A549 (cell line): ENCODE measurements around the gene LAMTOR5. TPM values are rescaled to one million over a fixed set of nuclear protein-coding genes. Genes with fewer than 3 reads are reported as not detected.

Experiments used
- ATAC-seq, 2 experiments: fragments of 200-7000 bp in 1 of 2; fragments of >200 bp in 1 of 2; cut with Nextera tagmentation in 1 of 2; cut with Tn5 transposase in 1 of 2; 3 replicates each; pipeline versions ENCODE4 v1.8.0 to v1.9.1; 2018 to 2020; ENCODE audit warnings: mild to moderate bottlenecking in 1 of 2, moderate library complexity in 1 of 2
- CTCF ChIA-PET: fragments of 300-600 bp; sonication (Branson Sonifier 250); formaldehyde crosslinking; extraction: SDS; loops from one replicate; lab custom pipeline; 2021; ENCODE audit warnings: antibody characterized with exemption, inconsistent platforms; lab: Yijun Ruan, JAX
- POLR2A ChIA-PET: fragments of 350-600 bp; formaldehyde crosslinking; extraction: SDS; loops from one replicate; lab custom pipeline; 2021; ENCODE audit warnings: antibody characterized with exemption, inconsistent platforms; lab: Yijun Ruan, JAX
- DNase-seq, 2 experiments: peaks; one replicate each; pipeline versions ENCODE4 v3.0.0 to v3.0.0-alpha.2; 2011 to 2016; ENCODE audit warnings: low read depth in 1 of 2, low spot score in 1 of 2
- FAIRE-seq: peaks from 2 replicates; lab custom pipeline; 2011; peaks lifted over from hg19 to GRCh38; lab: Jason Lieb, UNC
- H3K27ac ChIP-seq, 2 experiments: fragments of >200 bp; sonication (Bioruptor Twin); formaldehyde crosslinking; 3 replicates each; pipeline ENCODE4 v1.5.1; 2016 to 2017
- H3K4me1 ChIP-seq: fragments of >200 bp; sonication (Bioruptor Twin); formaldehyde crosslinking; 3 replicates; pipeline ENCODE4 v1.6.1; 2016
- H3K4me2 ChIP-seq: fragments of >200 bp; sonication (Bioruptor Twin); formaldehyde crosslinking; 3 replicates; pipeline ENCODE4 v1.6.1; 2016
- H3K4me3 ChIP-seq: fragments of >200 bp; sonication (Bioruptor Twin); formaldehyde crosslinking; 3 replicates; pipeline ENCODE4 v1.5.1; 2016
- H3K9me3 ChIP-seq: fragments of >200 bp; sonication (Bioruptor Twin); formaldehyde crosslinking; 3 replicates; pipeline ENCODE4 v1.6.1; 2016
- ATOH8 ChIP-seq: fragments of 250-450 bp; sonication (Bioruptor Pico); IDR thresholded peaks from 2 replicates; pipeline ENCODE4 v1.5.0; 2020; ENCODE audit warnings: low read depth, mild to moderate bottlenecking, moderate library complexity
- BHLHE40 ChIP-seq: IDR thresholded peaks from 2 replicates; pipeline ENCODE4 v1.6.1; 2012; ENCODE audit warnings: low read depth, low read length, inconsistent platforms
- CHD2 ChIP-seq: fragments of 150-350 bp; IDR thresholded peaks from 2 replicates; pipeline ENCODE4 v1.6.1; 2014; ENCODE audit warnings: low read length; ENCODE audit not compliant: partially characterized antibody
- E2F6 ChIP-seq: IDR thresholded peaks from 2 replicates; pipeline ENCODE4 v1.6.1; 2012; ENCODE audit warnings: low read depth, borderline replicate concordance
- EHF ChIP-seq: fragments of 250-450 bp; sonication (Bioruptor Pico); IDR thresholded peaks from 2 replicates; pipeline ENCODE4 v1.5.0; 2020; ENCODE audit warnings: mild to moderate bottlenecking
- EHMT2 ChIP-seq: fragments of 200-600 bp; sonication (generic); IDR thresholded peaks from 2 replicates; pipeline ENCODE4 v1.6.1; 2016; ENCODE audit warnings: antibody characterized with exemption, low read depth, mild to moderate bottlenecking, moderate library complexity
- ELK1 ChIP-seq: fragments of 150-350 bp; IDR thresholded peaks from 2 replicates; pipeline ENCODE4 v1.6.1; 2014; ENCODE audit warnings: low read depth, mild to moderate bottlenecking, low read length
- FOSB ChIP-seq: fragments of 250-450 bp; sonication (Bioruptor Pico); IDR thresholded peaks from 2 replicates; pipeline ENCODE4 v1.5.0; 2020; ENCODE audit warnings: mild to moderate bottlenecking, moderate library complexity
- FOXS1 ChIP-seq: fragments of 250-450 bp; sonication (Bioruptor Pico); IDR thresholded peaks from 2 replicates; pipeline ENCODE4 v1.5.0; 2020; ENCODE audit warnings: mild to moderate bottlenecking, moderate library complexity
- GATA3 ChIP-seq: IDR thresholded peaks from 2 replicates; pipeline ENCODE4 v1.6.1; 2012; ENCODE audit warnings: borderline replicate concordance
- HDAC2 ChIP-seq: fragments of 200-600 bp; sonication (generic); IDR thresholded peaks from 2 replicates; pipeline ENCODE4 v1.6.1; 2016
- HEYL ChIP-seq: fragments of 250-450 bp; sonication (Bioruptor Pico); IDR thresholded peaks from 2 replicates; pipeline ENCODE4 v1.8.0; 2021; ENCODE audit warnings: mild to moderate bottlenecking, moderate library complexity
- HOXA7 ChIP-seq: fragments of 250-450 bp; sonication (Bioruptor Pico); IDR thresholded peaks from 2 replicates; pipeline ENCODE4 v1.5.0; 2020; ENCODE audit warnings: mild to moderate bottlenecking, moderate library complexity
- JUN ChIP-seq, 2 experiments: fragments of >200 bp; sonication (Bioruptor Twin); formaldehyde crosslinking; IDR thresholded peaks; 2 replicates in 1 of 2; 3 replicates in 1 of 2; pipeline ENCODE4 v1.6.1; 2016 to 2017
- MYC ChIP-seq: IDR thresholded peaks from 2 replicates; pipeline ENCODE4 v1.6.1; 2012; ENCODE audit warnings: mild to moderate bottlenecking, inconsistent platforms, low read length, improper control_type of control experiment, borderline replicate concordance
- NPAS2 ChIP-seq: fragments of 250-450 bp; sonication (Bioruptor Pico); IDR thresholded peaks from 2 replicates; pipeline ENCODE4 v1.8.0; 2022; ENCODE audit warnings: mild to moderate bottlenecking, moderate library complexity, borderline replicate concordance
- NR3C1 ChIP-seq: fragments of >200 bp; sonication (Bioruptor Twin); formaldehyde crosslinking; IDR thresholded peaks from 3 replicates; pipeline ENCODE4 v1.6.1; 2017
- PBX3 ChIP-seq: IDR thresholded peaks from 2 replicates; pipeline ENCODE4 v1.6.1; 2012
- POLR2AphosphoS2 ChIP-seq: conservative IDR thresholded peaks from 2 replicates; pipeline ENCODE4 v1.6.1; 2012; ENCODE audit warnings: low read length, improper control_type of control experiment, inconsistent platforms
- RARB ChIP-seq: fragments of 250-450 bp; sonication (Bioruptor Pico); IDR thresholded peaks from 2 replicates; pipeline ENCODE4 v1.8.0; 2021; ENCODE audit warnings: mild to moderate bottlenecking, moderate library complexity
- RCOR1 ChIP-seq: fragments of 150-350 bp; IDR thresholded peaks from 2 replicates; pipeline ENCODE4 v1.6.1; 2014; ENCODE audit warnings: antibody characterized with exemption, low read length, low read depth
- REST ChIP-seq: fragments of 200-600 bp; sonication (generic); IDR thresholded peaks from 2 replicates; pipeline ENCODE4 v1.6.1; 2016; ENCODE audit warnings: antibody characterized with exemption, mild to moderate bottlenecking, moderate library complexity
- RFX5 ChIP-seq: fragments of 450-650 bp; IDR thresholded peaks from 2 replicates; pipeline ENCODE4 v1.7.1; 2014; ENCODE audit warnings: antibody characterized with exemption, mild to moderate bottlenecking, moderate library complexity
- ZFP36 ChIP-seq: fragments of 450-650 bp; IDR thresholded peaks from 2 replicates; pipeline ENCODE4 v1.6.1; 2014; ENCODE audit warnings: borderline replicate concordance; ENCODE audit not compliant: partially characterized antibody
- ZSCAN20 ChIP-seq: fragments of 250-450 bp; sonication (Bioruptor Pico); IDR thresholded peaks from 2 replicates; pipeline ENCODE4 v1.8.0; 2022; ENCODE audit warnings: mild to moderate bottlenecking, moderate library complexity
- WGBS: methylation state at CpG from one replicate; pipeline ENCODE4 v1.1.6; 2017; ENCODE audit errors: missing lambda C conversion rate; 5-methylcytosine and 5-hydroxymethylcytosine counted together
- polyA plus RNA-seq, 4 experiments: library from polyadenylated mRNA; depleted of rRNA in 3 of 4; stranded (reverse); fragments of >200 nt; fragmentation: RNase III in 1 of 4; extraction: RNeasy Plus Mini Kit Qiagen cat#74134 plus additional on column Dnase treatment in 1 of 4; gene quantifications; 2 replicates in 3 of 4; 3 replicates in 1 of 4; pipeline ENCODE4 v1.2.3, GENCODE V29; 2011 to 2017
- TF ChIP-seq, protein P1 (sequence below): IDR thresholded peaks from 2 replicates; pipeline ENCODE4 v1.6.1; 2012

The LAMTOR5 gene
- polyA plus RNA-seq, 2 of the 4 experiments (the other 2 are of a cell fraction), result 254 to 256 TPM

DNA sequence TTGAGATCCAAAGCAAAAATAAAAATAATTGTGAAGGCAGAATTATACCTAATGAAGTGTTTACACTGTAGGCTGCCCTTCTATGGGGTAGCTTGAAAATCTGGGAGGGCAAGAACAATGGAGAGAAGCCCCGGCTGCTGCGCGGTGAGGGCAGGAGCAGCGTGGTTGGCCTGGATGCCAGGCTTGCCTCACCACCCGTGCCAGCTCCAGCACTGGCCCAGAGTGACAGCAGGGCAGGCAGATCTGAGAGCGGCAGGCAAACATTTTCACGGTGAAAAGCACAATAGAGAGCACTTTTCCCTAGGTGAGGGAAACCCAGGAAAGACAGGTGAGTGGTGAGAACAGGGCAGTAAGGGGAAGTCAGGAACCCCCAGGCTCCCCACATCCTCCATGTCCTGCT, 44.8 kb upstream of the LAMTOR5 start (continued):
- TF ChIP-seq RFX5, result no peak
- TF ChIP-seq NPAS2 (CRISPR knock-in tag), result no peak
- no peak for TF ChIP-seq CHD2
- TF ChIP-seq, protein P1, sequence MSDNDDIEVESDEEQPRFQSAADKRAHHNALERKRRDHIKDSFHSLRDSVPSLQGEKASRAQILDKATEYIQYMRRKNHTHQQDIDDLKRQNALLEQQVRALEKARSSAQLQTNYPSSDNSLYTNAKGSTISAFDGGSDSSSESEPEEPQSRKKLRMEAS, result no peak
- no peak for TF ChIP-seq MYC

GRCh38 chr1:110450929-110451328, 43.4 kb upstream of the LAMTOR5 start, which contains the start of gene PROK1:
Gene PROK1, plus strand, starts transcription at chr1:110451149. Its CDS starts 68 bp downstream, at chr1:110451217.
- H3K4me1 ChIP-seq, result no peaks in the 10 kb centered on the region
- H3K27ac ChIP-seq, result no peak within 1 kb of the TSS
- POLR2A ChIA-PET, result no interaction called here
- 34% methylated on average over 6 of the region's 8 CpGs for WGBS
- no peak within 1 kb of the TSS for H3K4me2 ChIP-seq
- H3K4me3 ChIP-seq, result no peak within 1 kb of the TSS
- no peaks in the 10 kb centered on the region for H3K9me3 ChIP-seq
- CTCF ChIA-PET, result interaction anchor here (1.7 to 23.9 kb wide), 3 partner anchors 10 to 244 kb away, joined by 13 to 338 read pairs (median 326); partner anchors contain the start of genes KCNC4 and LAMTOR5
- FAIRE-seq (no peak), DNase-seq (no peak), ATAC-seq (no peak)
- TF ChIP-seq ZSCAN20, result no peak
- TF ChIP-seq MYC, result no peak
- no peak for TF ChIP-seq HDAC2
- TF ChIP-seq EHF (CRISPR knock-in tag), result no peak
- no peak for TF ChIP-seq ATOH8 (CRISPR knock-in tag)
- no peak for TF ChIP-seq NR3C1
- no peak for TF ChIP-seq HEYL (CRISPR knock-in tag)
- no peak for TF ChIP-seq NPAS2 (CRISPR knock-in tag)
- TF ChIP-seq FOXS1 (CRISPR knock-in tag), result no peak
- TF ChIP-seq RARB (CRISPR knock-in tag), result no peak
- no peak for TF ChIP-seq FOSB (CRISPR knock-in tag)
- no peak for TF ChIP-seq REST
- no peak for TF ChIP-seq GATA3
- no peak for TF ChIP-seq POLR2AphosphoS2
- no peak for TF ChIP-seq BHLHE40
- TF ChIP-seq JUN (IDR thresholded peaks at IDR 0.05), result no peak

- no peaks in the 10 kb centered on the region for H3K4me1 ChIP-seq
- 26% methylated on average over 10 of the region's 12 CpGs for WGBS
- ChIA-PET POLR2A (no interaction called here), CTCF (interaction anchor here (17.6 to 23.9 kb wide), 2 partner anchors 37 to 243 kb away, joined by 326 to 338 read pairs; partner anchors contain the start of genes KCNC4 and LAMTOR5)
- no peak overlapping the region for H3K27ac ChIP-seq
- no peak; a peak in 2 of 6 replicates for ATAC-seq
- FAIRE-seq, result no peak
- DNase-seq, result no peak
- H3K4me2 ChIP-seq, result no peak overlapping the region
- no peak overlapping the region for H3K4me3 ChIP-seq
- no peaks in the 10 kb centered on the region for H3K9me3 ChIP-seq
- no peak for TF ChIP-seq ZFP36
- TF ChIP-seq HOXA7, result no peak
- no peak for TF ChIP-seq ATOH8 (CRISPR knock-in tag)
- no peak for TF ChIP-seq RCOR1
- TF ChIP-seq PBX3, result no peak
- no peak for TF ChIP-seq EHMT2
- TF ChIP-seq E2F6, result no peak
- no peak for TF ChIP-seq ELK1
Observed at GRCh38 chr1:110449661-110450651, 42.5 kb upstream of the LAMTOR5 start.
